ENCODE measurements around the gene HOPX. TPM values are rescaled to one million over a fixed set of nuclear protein-coding genes. Genes with fewer than 3 reads are reported as not detected.

HOPX gene
- total RNA-seq, 4 donors from 2014 or later, result 271 to 316 (median 289) TPM

GRCh38 chr4:56704089-56704871 is 23.2 kb upstream of the HOPX start:
- Histone ChIP-seq H3K36me3 (no peaks in the 10 kb centered on the region), H3K4me1 (peaks cover 18 to 21% of the 10 kb centered on the region in 2 donors), H3K4me3 (replicated peaks in 1 of 3) (no peak overlapping the region), H3K27me3 (no peaks in the 10 kb centered on the region), H3K27ac (peak overlapping the region; percentile 27 to 68 (median 45)), H3K9me3 (no peaks in the 10 kb centered on the region)
- WGBS, 2 donors, result 58 to 63% methylated on average over 7 of the region's 7 CpGs
- intact Hi-C loops (cut with DNase I), result no loop called here
- TF ChIP-seq CTCF (IDR thresholded peaks at IDR 0.05), result no peak
- DNase-seq, result peak; percentile 31 to 40

- WGBS, 2 donors, result 58 to 61% methylated on average over 5 of the region's 5 CpGs
These were observed 22.3 kb upstream of the HOPX start for GRCh38 chr4:56703378-56703777.

GRCh38 chr4:56701644-56702043 is 20.5 kb upstream of the HOPX start:
- intact Hi-C loops (cut with DNase I), result no loop called here
- Histone ChIP-seq H3K36me3 (no peaks in the 10 kb centered on the region), H3K4me1 (peaks cover 23 to 28% of the 10 kb centered on the region in 2 donors), H3K27me3 (no peaks in the 10 kb centered on the region), H3K9me3 (no peaks in the 10 kb centered on the region), H3K27ac (no peak overlapping the region), H3K4me3 (replicated peaks in 1 of 3) (no peak overlapping the region)
- 70 to 78% methylated on average over 2 of the region's 2 CpGs for WGBS, 2 donors
- DNase-seq, result no peak
- TF ChIP-seq POLR2A (IDR thresholded peaks at IDR 0.05) (no peak), CTCF (IDR thresholded peaks at IDR 0.05) (no peak)

More at GRCh38 chr4:56703378-56703777, 22.3 kb upstream of the HOPX start:
- H3K27me3 ChIP-seq, result no peaks in the 10 kb centered on the region
- H3K4me3 ChIP-seq (replicated peaks in 1 of 3), result no peak overlapping the region
- H3K9me3 ChIP-seq, result no peaks in the 10 kb centered on the region
- H3K4me1 ChIP-seq, result peaks cover 23 to 28% of the 10 kb centered on the region in 2 donors
- no peak for TF ChIP-seq POLR2A (IDR thresholded peaks at IDR 0.05)
- TF ChIP-seq CTCF (IDR thresholded peaks at IDR 0.05), result no peak
- intact Hi-C loops (cut with DNase I), result no loop called here
- DNase-seq, result no peak
- peak overlapping the region; percentile 27 to 68 (median 45) for H3K27ac ChIP-seq
- no peaks in the 10 kb centered on the region for H3K36me3 ChIP-seq

- no peak for TF ChIP-seq POLR2A (IDR thresholded peaks at IDR 0.05)
- TF ChIP-seq CTCF (IDR thresholded peaks at IDR 0.05), result no peak
- no peak overlapping the region for H3K4me3 ChIP-seq (replicated peaks in 1 of 3)
- no peaks in the 10 kb centered on the region for H3K27me3 ChIP-seq
- no peaks in the 10 kb centered on the region for H3K9me3 ChIP-seq
- 94 to 95% methylated on average over 4 of the region's 4 CpGs for WGBS, 2 donors
- no peaks in the 10 kb centered on the region for H3K36me3 ChIP-seq
- intact Hi-C loops (cut with DNase I), result no loop called here
- H3K4me1 ChIP-seq, result peaks cover 23 to 29% of the 10 kb centered on the region in 2 donors
- no peak overlapping the region for H3K27ac ChIP-seq
- no peak for DNase-seq
These were observed 20.0 kb upstream of the HOPX start for GRCh38 chr4:56701161-56701480.

- TF ChIP-seq CTCF (IDR thresholded peaks at IDR 0.05) (no peak), POLR2A (IDR thresholded peaks at IDR 0.05) (no peak)
- 81 to 88% methylated on average over 2 of the region's 2 CpGs for WGBS, 2 donors
- H3K4me3 ChIP-seq (replicated peaks in 1 of 3), result no peak overlapping the region
- no peak overlapping the region for H3K27ac ChIP-seq
- no peak for DNase-seq
- intact Hi-C loops (cut with DNase I), result no loop called here
- no peaks in the 10 kb centered on the region for H3K27me3 ChIP-seq
- H3K36me3 ChIP-seq, result no peaks in the 10 kb centered on the region
- peaks cover 23 to 29% of the 10 kb centered on the region in 2 donors for H3K4me1 ChIP-seq
- H3K9me3 ChIP-seq, result no peaks in the 10 kb centered on the region
These were observed 18.5 kb upstream of the HOPX start for GRCh38 chr4:56699537-56700105.
